Measurements from ENCODE around the gene AMT.
A peak's percentile ranks its signal among the peaks of the same experiment; 100 is the strongest.
"Not testable (repeated sequence)": the region's sequence is repeated elsewhere in the genome, so short reads cannot be mapped to it uniquely, and the experiment has no call there.

Gene AMT

DNA sequence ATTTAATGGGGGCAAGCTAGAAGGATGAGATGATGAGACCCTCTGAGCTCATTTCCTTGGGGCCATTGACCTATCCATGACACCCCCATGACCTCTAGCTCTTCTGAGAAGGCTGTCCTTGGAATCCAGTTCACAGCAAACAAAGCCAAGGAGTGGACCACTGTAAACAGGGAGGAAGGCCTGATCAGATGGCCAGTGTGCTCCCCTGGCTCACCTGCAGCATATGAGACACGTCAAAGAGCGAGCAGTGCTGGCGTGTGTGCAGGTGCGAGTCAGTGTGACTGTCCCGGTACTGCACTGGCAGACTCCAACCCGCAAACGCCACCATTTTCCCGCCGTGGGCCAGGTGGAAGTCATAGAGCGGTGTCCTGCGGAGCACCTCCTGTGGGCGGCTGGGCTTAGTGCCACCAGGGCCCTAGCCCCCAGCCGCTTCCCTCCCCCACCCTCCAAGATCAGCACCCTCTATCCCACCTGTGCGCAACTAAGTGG is 339 bp downstream of the AMT start:
- no peak for DNase-seq (ENCODE audit: low read depth)

DNA sequence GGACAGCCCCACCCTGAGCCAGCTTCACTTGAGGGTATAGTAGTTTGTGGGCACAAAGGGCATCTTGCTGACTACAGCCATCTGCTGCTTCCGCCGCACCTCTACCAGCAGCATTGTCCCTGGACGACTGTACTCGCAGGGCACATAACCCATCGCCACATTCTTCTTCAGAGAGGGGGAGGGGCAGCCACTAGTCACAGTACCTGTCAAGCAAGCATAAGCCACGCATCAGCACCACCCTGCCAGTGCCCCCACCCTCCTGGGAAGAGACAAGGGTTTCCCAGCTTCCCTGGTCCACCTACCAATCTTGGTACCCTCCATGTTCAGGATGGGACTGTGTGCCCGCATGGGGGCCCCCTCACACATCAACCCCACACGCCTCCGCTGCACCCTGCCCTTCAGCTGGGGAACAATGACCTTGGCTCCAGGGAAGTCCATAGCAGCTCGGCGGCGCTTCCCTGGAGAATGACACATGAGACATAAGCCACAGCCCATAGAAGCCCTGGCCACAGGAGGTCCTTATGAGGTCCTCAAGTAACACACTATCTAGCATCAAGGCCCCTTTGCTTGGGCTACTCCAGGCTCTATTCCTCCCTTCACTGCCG is 4.7 kb downstream of the AMT start:
- no peak for DNase-seq (ENCODE audit: low read depth)

DNA sequence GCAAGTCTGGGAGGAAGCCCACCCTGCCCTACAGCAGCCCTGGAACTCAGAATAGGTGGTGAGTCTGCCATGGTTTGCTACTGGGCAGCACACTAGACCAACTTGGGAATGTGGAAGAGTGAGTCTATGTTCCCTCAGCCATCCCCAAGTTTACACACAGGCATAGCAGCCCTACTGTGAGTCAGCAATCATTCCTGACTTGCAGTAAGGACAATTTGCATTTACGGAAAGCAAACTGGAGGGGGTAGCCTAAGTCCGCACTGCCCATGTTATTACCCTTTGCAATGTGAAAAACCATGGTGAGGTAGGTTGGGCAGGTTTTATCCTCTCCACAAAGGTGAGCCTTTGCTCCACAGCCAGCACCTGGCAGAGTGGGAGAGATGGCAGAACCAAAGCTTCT is 5.4 kb downstream of the AMT start:
- no peak for DNase-seq (ENCODE audit: low read depth)

DNA sequence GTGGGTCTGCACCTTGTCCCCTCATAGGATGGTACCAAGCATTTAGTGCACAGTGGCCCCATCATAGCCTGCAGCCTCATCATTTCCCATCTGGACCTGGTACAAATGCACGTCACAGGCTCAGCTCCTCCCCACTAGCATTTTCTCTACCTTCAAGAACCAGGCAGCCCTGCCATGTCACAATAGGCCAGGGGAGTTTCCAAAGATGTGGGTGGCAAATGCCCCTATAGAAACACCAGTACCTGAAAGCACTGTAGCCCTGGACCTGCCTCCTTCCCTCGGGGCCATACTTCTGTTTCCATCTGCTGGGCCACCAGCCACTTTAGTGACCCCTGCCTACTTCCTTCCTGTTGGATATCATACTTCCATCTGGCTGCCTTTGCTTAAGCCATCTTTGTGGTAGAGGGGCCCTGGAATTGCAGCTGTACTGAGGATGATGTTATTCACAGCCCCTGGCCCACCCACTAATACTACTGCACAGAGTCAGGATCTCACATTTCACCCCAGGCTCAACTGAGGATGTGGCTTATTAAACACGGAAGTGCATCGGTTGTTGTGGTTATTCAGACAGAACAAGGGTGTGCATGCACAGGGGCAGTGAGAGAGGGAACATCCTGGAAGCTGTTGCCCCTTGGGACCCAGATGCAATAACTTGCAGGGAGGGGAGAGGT is 6.2 kb downstream of the AMT start:
- peak; percentile 65 for DNase-seq (ENCODE audit: low read depth)

DNA sequence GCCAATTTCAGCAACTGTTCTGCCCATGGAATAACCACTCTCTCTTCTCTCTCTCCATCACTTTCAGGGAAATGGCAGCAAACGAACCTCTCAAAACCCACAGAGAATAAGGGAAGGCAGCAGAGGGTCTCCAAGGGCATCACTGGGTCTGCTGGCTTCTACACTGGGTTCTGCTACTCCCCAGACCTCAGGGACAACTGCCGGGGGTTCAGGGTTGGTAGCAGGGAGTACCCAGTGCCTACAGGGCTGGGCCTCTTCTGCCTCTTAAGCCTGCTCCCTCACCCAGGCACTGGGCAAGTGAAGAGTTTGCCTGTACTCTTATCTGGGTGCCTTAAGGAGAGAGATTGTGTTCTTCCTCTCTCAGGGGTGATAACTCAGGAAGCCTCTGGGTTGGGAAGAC is 7.5 kb downstream of the AMT start:
- no peak for DNase-seq (ENCODE audit: low read depth)

DNA sequence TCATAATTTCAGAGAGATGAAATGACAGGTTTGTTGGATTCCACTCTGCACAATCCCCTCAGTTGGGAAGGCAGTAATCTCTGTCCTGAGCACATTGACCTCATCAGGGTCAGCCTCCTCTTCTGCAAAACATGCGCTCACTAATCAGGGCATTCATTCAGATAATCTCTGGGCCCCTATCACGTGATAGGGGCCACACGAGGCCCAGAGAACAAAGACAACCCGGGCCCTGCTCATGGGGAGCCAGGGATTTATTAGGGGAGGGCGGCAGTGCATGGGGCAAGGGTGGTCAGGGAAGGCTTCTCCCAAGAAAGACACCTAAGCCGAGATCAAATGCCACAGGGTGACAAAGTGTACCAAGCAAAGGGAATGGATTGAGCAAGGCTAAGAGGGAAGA is 8.9 kb downstream of the AMT start:
- DNase-seq (ENCODE audit: low read depth): no peak

DNA sequence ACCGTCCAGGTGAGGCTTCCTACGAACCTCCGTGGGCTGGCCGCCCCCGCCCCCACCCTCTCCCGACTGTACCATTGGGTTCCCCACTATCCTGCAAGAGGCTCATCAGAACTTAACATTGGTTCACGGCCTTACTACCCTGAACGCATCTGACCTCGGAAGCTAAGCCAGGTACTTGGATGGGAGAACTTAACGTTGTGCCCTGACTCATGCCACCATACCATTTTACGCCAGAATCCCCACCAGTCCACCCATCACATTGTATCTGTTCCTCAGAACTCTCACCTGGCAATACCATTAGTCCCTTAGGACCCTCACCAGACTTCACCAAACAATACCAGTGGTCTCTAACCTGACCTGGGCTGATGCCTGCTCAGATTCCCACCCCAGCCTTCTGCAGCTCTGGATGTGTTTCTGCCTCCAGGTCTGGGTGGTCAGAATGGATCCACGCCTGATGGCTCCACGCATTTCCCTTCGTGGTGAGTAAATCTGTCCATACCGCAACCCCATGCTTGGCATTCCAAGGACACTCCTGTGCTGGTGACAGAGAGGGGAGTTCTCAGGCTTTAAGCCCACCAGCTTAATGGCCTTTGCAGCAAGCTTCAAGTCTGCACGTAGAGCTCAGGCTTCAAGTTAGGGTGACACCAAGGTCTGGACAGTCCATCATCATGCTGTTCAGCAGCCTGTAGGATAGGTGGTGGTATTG is 9.5 kb downstream of the AMT start:
- no peak for DNase-seq (ENCODE audit: low read depth)

DNA sequence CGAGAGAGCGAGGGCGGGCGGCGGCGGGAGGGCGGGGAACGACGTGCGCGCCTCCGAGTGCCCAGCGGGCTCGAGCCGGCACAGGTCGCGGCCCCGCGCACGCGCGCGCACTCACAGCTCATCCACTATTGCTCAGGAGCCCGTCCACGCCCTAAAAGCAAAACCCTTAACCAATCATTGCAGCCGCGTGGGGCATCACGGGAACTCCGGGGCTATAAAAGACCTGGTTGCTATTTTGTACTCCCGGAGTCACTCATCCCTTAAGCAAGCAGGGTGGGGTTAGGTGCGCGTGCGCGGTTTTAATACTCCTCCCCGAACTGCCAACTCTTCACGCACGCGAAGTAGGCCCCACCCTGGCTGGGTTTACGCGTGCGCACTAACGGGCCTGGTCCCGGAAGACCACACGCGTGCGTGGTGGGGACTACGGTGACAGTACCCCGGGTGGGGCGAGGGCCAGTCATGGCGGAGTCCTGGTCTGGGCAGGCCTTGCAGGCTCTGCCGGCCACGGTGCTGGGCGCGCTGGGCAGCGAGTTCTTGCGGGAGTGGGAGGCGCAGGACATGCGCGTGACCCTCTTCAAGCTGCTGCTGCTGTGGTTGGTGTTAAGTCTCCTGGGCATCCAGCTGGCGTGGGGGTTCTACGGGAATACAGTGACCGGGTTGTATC is 10.2 kb downstream of the AMT start, which contains the start of the genes RHOA and TCTA:
RHOA (minus strand) TSS at position 9 of the 664 bp plus-strand sequence. CDS start 36,387 bp downstream, outside the sequence.
TCTA (plus strand) TSS at position 456 of the 664 bp plus-strand sequence; CDS start at position 460, 4 bp downstream.
- peak; percentile 98 for DNase-seq (ENCODE audit: low read depth)

DNA sequence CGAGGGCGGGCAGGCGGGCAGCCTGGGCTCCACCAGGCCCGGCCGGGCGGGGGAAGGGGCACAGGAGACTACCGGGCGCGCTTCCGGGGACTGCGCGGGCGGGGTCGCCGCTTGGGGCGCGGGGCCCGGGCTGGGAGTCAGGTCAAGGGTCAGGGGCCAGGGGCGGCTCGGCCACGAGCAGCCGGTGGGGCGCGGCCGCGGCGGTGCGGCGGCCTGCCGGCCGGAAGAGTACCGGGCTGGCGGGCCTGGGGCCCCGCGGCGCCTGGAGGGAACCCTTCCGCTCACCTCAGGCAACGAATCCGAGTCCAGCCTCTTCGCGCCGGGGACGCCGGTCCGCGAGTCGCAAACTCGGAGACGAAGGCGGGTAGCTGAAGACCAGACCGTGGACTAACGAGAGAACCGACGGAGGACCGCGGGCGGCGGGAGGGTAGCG is 10.7 kb downstream of the AMT start:
- DNase-seq (ENCODE audit: low read depth): peak; percentile 21

DNA sequence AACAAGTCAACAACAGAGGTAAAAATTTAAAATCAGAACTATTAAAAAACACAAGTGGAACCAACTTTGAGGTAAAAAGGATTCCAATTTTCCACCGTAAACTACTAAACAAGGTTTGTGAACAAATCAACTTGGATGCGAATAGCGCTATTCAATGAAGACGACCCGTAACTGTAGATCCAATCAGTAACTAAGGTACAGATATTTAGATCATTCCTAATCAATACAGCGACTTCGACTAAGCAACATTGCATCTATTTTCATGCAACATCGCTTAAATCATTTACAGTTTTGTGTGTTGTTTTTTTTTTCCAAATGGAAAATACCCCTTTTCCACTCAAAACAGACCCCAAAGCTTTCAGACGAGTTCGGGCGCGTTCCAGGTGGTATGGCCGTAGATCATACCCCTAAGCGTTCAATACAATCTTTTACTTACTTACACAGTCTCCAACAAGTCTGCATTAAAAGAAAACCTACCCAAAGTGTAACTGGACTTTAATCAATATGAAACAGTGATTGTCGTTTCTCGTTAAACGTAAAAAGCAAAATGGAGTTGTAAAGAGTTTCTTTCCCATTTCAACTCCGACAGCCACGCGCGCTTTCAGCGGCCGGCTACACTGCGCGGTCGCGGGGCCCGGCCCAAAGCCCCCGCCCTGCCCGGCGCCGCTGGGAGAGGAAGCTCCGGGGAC is 11.3 kb downstream of the AMT start:
- DNase-seq (ENCODE audit: low read depth): no peak

DNA sequence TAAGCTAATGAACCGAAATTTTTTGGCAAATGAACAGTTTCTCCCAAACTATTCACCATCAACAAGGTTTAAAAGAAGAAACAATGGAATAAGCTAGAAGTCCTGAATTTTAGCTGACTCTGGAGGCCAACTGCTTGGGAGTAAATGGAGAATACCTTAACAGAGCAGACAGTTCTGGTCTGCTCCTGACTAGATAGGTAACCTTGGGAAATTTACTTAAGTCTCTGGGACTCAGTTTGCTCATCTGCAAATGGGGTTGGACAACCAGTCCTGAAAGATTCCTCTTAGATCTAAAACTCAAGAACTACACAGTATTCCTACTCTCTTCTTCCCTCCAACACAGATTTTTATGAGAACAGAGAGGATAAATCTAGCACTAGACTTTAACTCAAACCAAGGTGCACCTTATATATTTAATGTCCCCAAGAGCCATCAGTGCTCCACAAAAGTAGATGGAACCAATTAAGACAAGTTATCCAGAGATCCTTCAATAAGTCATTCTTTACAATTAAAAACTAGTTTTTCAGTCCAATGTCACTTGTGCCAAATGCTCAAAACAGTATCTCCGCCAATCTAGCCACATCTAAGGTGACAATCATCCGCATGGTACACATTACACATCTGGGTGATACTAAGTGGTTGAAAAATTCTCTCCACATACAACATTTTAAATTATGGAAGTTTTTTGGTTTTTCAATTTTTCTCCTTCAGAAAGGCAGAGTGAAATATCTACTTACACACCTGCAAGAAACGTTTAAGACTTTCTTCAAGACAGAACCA is 12.0 kb downstream of the AMT start:
- peak; percentile 16 for DNase-seq (ENCODE audit: low read depth)

DNA sequence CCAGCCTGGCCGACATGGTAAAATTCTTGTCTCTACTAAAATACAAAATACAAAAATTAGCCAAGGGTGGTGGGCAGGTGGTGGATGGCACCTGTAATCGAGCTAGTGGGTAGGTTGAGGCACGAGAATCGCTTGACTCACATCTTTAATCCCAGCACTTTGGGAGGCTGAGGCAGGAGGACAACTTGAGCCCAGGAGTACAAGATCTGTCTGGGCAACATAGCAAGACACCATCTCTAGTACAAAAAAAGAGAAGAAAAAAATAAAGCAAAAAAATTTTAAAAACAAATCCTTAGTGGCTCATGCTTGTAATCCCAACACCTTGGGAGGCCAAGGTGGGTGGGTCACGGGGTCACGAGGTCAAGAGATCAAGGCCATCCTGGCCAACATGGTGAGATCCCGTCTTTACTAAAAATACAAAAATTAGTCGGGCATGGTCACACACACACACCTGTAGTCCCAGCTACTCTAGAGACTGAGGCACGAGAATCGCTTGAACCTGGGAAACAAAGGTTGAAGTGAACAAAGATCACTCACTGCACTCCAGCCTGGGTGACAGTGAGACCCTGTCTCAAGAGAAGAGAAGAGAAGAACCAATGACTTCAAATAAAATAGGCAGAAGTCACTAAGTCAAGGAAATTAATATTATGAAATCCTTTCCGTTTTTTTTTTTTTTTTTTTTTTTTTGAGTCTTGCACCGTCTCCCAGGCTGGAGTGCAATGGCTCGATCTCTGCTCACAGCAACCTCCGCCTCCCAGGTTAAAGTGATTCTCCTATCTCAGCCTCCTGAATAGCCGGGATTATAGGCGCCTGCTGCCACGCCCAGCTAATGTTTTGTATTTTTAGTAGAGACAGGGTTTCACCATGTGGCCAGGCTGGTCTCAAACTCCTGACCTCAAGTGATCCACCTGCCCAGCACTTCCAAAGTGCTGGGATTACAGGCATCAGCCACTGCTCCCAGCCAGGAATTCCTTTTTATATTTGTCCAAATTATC is 15.4 kb downstream of the AMT start:
- DNase-seq (ENCODE audit: low read depth): no peak

DNA sequence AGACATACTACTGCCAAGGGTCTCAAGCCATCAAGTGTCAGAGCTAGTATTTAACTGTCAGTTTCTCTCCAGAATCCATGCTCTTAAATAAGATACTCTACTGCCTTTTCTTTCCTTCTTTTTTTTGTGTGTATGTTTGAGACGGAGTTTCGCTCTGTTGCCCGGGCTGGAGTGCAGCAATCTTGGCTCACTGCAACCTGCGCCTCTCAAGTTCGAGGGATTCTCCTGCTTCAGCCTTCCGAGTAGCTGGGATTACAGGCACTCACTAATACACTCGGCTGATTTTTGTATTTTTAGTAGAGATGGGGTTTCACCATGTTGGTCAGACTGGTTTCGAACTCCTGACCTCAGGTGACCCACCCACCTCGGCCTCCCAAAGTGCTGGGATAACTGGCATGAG is 16.7 kb downstream of the AMT start:
- DNase-seq (ENCODE audit: low read depth): not testable (repeated sequence)

DNA sequence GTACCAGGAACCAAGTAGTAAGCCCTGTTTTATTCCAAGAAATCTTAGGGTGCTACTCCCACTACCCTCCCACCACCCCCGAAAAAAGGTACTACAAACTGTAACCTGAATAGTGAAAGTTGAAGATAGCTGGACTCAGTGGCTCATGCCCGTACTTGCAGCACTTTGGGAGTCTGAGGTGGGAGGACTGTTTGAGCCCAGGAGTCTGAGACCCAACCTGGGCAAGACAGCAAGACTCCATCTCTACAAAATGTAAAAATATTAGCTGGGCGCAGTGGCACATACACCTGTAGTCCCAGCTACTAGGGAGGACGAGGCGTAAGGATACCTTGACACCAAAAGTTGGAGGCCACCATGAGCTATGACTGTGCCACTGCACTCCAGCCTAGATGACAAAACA is 18.4 kb downstream of the AMT start:
- DNase-seq (ENCODE audit: low read depth): no peak

DNA sequence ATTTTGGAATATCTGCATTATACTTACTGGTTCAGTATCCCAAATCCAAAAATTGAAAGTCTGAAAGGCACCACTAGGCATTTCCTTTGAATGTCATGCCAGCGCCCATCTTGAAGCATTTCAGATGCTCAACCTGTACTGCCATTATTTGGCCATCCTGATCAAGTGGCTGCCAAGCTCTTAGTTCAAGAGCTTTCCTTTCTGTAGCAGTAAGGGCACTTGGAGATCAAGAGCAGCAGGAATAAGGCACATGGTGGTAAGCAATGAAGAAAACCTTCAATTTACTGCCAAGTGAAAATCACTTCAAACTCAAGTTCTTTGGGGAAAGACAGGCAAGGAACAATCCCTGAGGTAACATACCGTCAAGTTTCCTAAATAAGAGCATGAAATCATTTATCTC is 20.5 kb downstream of the AMT start:
- DNase-seq (ENCODE audit: low read depth): no peak

DNA sequence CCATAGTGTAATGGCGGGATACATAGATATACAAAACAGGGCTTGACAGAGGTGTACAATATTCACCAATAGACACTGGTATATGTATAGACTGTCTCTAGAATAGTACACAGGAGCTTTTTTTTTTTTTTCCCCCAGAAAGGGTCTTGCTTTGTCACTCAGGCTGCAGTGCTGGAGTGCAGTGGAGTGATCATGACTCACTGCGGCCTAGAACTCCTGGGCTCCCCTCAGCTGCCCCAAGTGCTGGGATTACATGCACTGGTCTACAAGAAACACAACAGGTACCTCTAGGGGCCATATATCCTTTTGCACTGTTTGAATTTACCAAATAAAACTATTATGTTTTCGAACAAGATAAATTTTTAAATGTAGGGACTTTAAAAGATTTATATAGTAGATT is 22.8 kb downstream of the AMT start:
- no peak for DNase-seq (ENCODE audit: low read depth)

DNA sequence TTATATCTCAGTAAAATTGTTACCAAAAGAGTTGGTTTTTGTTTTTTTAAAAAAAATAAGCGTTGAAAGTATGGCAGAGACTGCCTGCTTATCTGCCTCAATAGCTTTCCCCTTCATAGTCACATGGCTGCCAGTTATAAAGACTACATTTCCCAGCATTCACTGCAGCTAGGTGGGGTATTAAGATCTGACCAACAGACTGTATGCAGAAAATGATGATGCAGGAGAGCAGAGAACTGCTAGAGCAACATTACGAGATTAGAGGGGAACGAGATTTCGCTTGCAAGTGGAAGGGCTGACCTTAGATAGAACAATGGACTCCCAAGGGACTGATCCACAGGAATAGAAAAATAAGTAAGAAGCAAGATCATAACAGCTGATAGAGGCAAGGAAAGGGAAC is 24.8 kb downstream of the AMT start:
- no peak for DNase-seq (ENCODE audit: low read depth)

DNA sequence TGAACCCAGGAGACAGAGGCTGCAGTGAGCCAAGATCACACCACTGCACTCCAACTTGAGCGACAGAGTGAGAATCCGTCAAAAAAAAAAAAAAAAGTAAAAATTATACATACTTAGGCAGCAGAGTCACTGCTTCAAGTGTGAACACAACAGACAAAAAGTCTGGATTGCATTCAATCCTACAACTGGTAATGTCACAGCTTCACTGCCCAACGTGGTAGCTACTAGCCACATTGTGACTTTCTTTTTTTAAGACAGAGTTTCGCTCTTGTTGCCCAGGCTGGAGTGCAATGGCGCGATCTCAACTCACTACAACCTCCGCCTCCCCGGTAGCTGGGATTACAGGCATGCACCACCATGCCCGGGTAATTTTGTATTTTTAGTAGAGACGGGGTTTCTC is 31.0 kb downstream of the AMT start:
- not testable (repeated sequence) for DNase-seq (ENCODE audit: low read depth)

DNA sequence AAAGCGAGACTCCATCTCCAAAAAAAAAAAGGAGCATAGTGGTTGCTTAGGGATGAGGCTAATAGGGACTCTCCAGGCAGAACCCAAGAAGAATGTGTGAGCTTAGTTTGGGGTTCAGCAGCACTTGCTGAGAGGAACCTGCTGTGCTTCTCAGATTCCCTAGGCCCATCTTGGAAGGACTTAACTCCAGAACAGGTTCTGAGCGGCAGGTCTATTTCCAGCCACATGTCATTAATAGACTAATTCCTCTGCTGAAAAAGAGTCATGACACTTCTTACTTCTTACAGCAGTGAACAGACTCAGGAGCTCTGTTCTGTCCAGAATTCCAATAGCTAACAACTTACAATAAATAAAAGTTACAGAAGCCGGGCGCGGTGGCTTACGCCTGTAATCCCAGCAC is 33.0 kb downstream of the AMT start:
- DNase-seq (ENCODE audit: low read depth): no peak
